Neuron (in vitro differentiated cells): ENCODE measurements around the gene KLHL42.
"Not testable (repeated sequence)": the region's sequence is repeated elsewhere in the genome, so short reads cannot be mapped to it uniquely, and the experiment has no call there.

Experiments used
- H2AFZ ChIP-seq: one replicate; pipeline ENCODE4 v1.6.1; 2013; ENCODE audit warnings: low read depth, mild to moderate bottlenecking, inconsistent platforms, low read length, moderate library complexity
- H3K27me3 ChIP-seq: one replicate; pipeline ENCODE4 v1.6.1; 2013; ENCODE audit warnings: low read length; ENCODE audit not compliant: insufficient read depth
- H3K36me3 ChIP-seq: one replicate; pipeline ENCODE4 v1.6.1; 2013; ENCODE audit warnings: low read length; ENCODE audit not compliant: insufficient read depth
- H3K4me1 ChIP-seq: one replicate; pipeline ENCODE4 v1.6.1; 2013; ENCODE audit warnings: low read length; ENCODE audit not compliant: insufficient read depth
- H3K4me3 ChIP-seq: 2 replicates; pipeline ENCODE4 v1.5.1; 2013; ENCODE audit warnings: mild to moderate bottlenecking, low read length, moderate library complexity
- H3K9me3 ChIP-seq: one replicate; pipeline ENCODE4 v1.6.1; 2013; ENCODE audit warnings: low read length

Gene KLHL42

DNA sequence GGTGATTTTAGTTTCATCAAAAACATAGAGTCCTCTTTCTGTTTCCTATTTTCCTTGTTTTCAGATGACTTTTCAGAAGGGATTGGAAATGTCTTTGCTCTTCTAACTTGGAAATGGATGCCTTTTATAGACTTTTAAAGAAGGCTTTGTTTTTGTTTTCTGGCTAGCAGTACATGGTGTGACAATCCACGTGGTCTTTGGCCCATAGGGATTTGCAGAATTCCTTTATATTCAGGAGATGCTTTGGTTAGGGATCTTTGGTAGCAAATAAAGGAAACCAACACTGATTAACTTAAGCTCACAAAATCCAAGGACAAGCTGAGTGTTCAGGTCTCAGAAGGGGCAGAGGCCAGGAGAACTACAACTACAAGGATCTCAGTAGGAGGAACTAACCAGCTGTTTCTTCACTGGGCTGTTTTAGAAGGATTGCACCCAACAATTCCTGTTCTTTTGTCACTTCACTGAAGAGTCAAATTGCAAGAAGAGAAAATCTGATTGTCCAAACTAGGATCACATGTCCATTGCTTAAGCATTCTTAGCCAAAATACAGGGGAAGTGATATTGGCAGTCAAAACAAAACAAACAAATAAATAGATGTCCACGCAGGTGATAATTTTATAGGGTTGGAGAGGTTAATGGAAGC, 58.6 kb downstream of the KLHL42 start:
- no peaks in the 10 kb centered on the region for H3K9me3 ChIP-seq
- no peaks in the 10 kb centered on the region for H3K4me1 ChIP-seq
- H2AFZ ChIP-seq, result no peak overlapping the region
- H3K27me3 ChIP-seq, result no peaks in the 10 kb centered on the region
- H3K4me3 ChIP-seq, result no peak overlapping the region
- H3K36me3 ChIP-seq, result no peaks in the 10 kb centered on the region

DNA sequence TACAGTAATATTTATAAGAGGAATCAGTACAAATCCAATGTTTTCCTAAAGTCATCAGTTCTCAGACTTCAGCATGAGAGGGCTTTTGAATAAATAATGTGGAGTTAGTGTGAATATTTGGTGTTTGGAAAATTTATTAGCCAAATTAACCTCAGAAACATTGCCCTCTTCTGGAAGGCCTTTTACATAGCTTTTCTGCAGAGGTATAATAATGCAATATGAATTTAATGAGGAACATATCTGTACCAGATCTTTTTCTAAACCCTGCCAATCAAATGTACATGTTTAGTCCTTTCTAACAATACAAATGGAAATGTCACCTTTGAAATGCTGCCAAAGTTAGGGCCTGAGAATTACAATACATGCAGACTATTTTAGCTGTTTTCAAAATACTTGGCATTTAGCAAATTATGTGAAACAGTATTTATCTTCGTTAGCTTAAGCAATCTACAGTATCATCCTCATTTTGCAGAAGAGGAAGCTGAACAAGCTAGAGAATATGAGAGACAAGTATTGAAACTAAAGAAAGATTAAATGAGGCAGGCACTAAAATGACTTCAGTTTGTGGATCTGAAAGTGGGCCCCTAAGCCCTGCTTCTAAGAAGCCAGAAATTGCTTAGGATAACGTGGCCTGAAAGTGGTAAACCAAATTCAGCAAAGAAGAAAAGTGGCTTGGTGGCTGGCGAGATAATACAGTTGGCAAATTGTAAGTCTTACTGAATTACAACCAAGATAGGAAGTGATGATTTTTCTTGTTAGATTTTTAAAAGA, 60.4 kb downstream of the KLHL42 start:
- H3K9me3 ChIP-seq, result no peaks in the 10 kb centered on the region
- H3K4me1 ChIP-seq, result no peaks in the 10 kb centered on the region
- H3K4me3 ChIP-seq, result no peak overlapping the region
- no peaks in the 10 kb centered on the region for H3K27me3 ChIP-seq
- no peaks in the 10 kb centered on the region for H3K36me3 ChIP-seq
- no peak overlapping the region for H2AFZ ChIP-seq

DNA sequence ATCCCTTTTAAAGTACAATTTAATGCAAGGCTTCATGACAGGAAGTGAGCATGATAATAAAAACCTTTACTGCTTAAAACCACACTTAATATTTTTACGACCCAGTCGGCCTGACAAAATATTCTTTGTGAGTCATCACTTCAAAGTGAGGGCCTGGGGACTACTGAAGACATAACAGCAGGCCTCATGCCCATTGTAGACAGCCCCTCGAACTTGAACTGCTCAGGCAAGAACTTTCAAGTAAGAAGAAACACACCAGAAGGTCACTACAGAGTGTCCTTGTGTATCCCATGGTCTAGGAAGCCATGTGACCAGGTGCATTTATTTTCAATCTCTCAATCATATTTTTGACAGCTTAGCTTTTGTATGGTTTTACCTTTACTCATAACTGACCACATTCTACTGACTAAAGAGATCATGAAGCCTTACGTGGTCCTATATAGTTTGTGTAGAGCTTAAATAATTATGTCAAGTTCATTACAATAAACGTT, 61.4 kb downstream of the KLHL42 start:
- no peaks in the 10 kb centered on the region for H3K36me3 ChIP-seq
- no peaks in the 10 kb centered on the region for H3K4me1 ChIP-seq
- no peak overlapping the region for H3K4me3 ChIP-seq
- H2AFZ ChIP-seq, result no peak overlapping the region
- H3K27me3 ChIP-seq, result no peaks in the 10 kb centered on the region
- no peaks in the 10 kb centered on the region for H3K9me3 ChIP-seq

DNA sequence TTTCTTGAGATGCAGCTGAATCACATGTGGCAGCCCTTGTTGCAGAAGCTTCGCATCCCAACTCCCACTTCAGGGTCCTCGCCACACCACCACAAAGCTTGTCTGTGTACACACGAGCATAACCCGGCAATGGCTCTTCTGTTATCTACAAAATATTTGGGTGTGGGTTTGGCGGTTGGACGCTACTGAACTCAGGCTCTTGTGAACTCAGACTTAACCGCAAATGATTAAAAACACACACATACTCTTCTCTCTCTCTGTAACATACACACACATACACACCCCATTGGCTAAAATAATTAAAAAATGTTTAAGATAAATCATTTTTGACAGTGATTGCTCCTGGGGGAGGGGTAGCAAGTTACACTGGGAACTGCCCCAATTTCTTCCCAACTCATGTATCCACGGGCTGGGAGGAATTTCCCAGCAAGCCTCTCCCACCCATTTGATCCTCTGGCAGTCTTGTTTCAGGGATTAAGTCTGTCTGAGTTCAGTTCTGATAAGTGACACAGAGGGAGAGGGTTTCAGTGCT, 63.7 kb downstream of the KLHL42 start:
- Histone ChIP-seq H3K27me3 (no peaks in the 10 kb centered on the region), H3K36me3 (no peaks in the 10 kb centered on the region), H3K4me3 (no peak overlapping the region), H2AFZ (no peak overlapping the region), H3K9me3 (no peaks in the 10 kb centered on the region), H3K4me1 (no peaks in the 10 kb centered on the region)

DNA sequence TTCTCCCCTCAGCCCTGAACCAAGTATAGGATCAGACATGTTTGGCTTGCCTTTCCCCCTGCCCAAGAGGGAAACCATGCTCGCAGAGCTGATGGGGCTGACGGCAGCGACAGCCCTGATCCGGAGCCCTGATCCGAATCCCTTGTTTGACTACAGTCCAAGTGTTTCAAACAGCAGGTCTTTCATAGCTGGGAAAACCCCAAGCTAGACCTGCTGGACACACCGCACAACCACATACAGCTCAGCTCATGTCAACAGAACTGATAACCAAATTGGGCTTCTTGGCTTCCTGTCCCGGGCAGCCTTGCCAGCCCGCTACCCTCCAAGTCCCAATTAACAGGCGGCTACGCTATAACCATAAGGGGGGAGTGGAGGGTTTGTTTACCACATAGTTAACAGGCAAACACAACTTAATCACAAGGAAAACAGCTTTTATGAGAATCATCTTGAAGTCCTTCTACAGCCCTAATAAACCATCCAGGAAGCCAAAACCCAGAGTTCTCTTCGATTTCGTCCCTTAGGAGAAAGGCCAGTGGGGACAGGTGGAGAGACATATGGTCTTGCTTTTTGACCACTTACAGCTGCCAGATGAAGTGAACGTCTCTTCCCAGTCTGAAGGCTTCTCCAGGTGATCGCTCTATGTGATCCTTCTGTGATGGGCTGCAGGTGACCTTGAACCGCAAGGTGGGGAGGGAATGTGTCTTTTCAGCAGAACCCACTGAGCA, 64.5 kb downstream of the KLHL42 start:
- no peaks in the 10 kb centered on the region for H3K36me3 ChIP-seq
- no peaks in the 10 kb centered on the region for H3K9me3 ChIP-seq
- no peak overlapping the region for H2AFZ ChIP-seq
- H3K27me3 ChIP-seq, result no peaks in the 10 kb centered on the region
- no peak overlapping the region for H3K4me3 ChIP-seq
- H3K4me1 ChIP-seq, result no peaks in the 10 kb centered on the region

DNA sequence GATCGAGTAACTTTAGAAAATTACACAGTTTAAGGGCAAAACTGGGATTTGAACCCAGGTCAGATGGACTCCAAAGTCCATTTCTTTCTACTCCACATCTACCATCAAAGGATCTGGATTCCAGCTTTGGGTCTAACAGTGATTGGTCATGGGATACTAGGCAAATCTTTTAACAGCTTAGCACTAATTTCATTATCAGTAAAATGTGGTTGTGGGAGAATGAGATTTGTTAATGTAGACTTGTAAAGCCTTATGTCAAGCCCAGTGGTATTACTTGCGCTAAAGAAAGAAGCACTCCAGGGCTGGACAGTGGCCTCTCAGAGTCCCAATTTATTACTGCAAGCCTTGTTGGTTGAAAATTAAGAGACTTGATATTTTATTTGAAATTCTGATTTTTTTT, 65.2 kb downstream of the KLHL42 start:
- H3K4me1 ChIP-seq, result no peaks in the 10 kb centered on the region
- no peaks in the 10 kb centered on the region for H3K27me3 ChIP-seq
- H3K4me3 ChIP-seq, result no peak overlapping the region
- no peaks in the 10 kb centered on the region for H3K36me3 ChIP-seq
- no peaks in the 10 kb centered on the region for H3K9me3 ChIP-seq
- no peak overlapping the region for H2AFZ ChIP-seq

DNA sequence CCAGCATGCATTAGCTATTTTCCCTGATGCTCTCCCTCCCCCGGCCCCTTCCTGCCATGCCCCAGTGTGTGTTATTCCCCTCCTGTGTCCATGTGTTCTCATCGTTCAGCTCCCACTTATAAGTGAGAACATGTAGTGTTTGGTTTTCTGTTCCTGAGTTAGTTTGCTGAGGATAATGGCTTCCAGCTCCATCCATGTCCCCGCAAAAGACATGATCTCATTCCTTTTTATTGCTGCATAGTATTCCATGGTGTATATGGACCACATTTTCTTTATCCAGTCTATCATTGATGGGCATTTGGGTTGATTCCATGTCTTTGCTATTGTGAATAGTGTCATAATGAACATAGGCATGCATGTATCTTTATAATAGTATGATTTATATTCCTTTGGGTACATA, 65.7 kb downstream of the KLHL42 start:
- H3K36me3 ChIP-seq, H2AFZ ChIP-seq, H3K9me3 ChIP-seq, H3K27me3 ChIP-seq, H3K4me1 ChIP-seq, H3K4me3 ChIP-seq: not testable (repeated sequence)

DNA sequence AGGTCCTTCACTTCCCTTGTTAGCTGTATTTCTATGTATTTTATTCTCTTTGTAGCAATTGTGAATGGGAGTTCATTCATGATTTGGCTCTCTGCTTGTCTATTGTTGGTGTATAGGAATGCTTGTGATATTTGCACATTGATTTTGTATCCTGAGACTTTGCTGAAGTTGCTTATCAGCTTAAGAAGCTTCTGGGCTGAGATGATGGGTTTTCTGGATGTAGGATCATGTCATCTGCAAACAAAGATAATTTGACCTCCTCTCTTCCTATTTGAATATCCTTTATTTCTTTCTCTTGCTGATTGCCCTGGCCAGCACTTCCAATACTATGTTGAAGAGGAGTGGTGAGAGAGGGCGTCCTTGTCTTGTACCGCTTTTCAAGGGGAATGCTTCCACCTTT, 67.3 kb downstream of the KLHL42 start:
- H3K4me3 ChIP-seq, result not testable (repeated sequence)

DNA sequence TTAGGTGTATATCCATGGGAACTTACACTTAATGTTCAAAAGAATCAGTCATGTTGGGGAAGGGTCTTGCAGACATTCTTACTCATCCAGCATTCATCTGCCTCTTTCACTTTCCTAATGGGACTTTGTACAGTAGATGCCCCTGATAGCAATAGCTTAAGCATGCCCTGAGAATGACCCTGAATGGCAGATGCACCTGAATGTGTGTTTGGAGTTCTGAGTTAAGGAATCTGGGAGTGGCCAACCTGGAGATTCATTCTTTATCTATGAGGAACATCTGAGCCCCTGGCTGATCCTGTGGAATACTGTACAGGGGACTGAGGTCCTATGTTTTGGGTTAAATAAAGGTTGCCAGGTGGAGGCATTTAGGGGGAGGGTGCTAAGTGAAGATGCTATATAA, 71.3 kb downstream of the KLHL42 start:
- no peaks in the 10 kb centered on the region for H3K36me3 ChIP-seq
- no peaks in the 10 kb centered on the region for H3K27me3 ChIP-seq
- H3K4me3 ChIP-seq, result no peak overlapping the region
- H2AFZ ChIP-seq, result no peak overlapping the region
- H3K9me3 ChIP-seq, result no peaks in the 10 kb centered on the region
- H3K4me1 ChIP-seq, result no peaks in the 10 kb centered on the region

More for the DNA sequence above, 67.3 kb downstream of the KLHL42 start:
- not testable (repeated sequence) for H3K9me3 ChIP-seq, H2AFZ ChIP-seq, H3K36me3 ChIP-seq, H3K4me1 ChIP-seq, H3K27me3 ChIP-seq

DNA sequence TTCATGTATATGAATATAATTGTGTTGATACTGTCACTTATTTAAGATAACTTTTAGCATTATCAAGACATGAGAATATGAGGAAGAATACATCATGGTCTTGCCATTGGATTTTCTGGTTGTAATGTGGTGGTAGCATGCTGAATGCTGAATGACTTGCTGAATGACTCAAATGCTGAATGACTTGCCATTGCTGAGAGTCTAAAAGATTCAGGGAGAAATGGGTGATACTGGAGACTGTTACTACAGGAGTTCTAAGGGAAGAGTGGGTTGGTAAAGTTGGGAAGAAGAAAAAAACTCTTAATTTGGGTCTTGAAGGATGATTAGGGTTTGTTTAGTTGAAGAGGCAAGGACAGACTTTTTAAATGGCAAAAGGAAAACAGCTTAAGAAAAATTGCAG, 72.1 kb downstream of the KLHL42 start:
- Histone ChIP-seq H3K4me1 (no peaks in the 10 kb centered on the region), H2AFZ (no peak overlapping the region), H3K9me3 (no peaks in the 10 kb centered on the region), H3K27me3 (no peaks in the 10 kb centered on the region), H3K36me3 (no peaks in the 10 kb centered on the region), H3K4me3 (no peak overlapping the region)
